Thyroid gland (tissue), 4 donors: ENCODE measurements around the gene CWC22.

ENCODE experiments used
- POLR2A ChIP-seq, 2 donors: fragments of 450-650 bp; IDR thresholded peaks; one replicate each; pipeline ENCODE4 v1.6.1; 2017; ENCODE audit warnings: antibody characterized with exemption in 2 of 2, mild to moderate bottlenecking in 2 of 2, moderate library complexity in 1 of 2
- TF ChIP-seq, protein P1 (sequence below), 6 experiments: fragments of 200-600 bp in 3 of 6; fragments of 450-650 bp in 3 of 6; sonication (generic) in 3 of 6; IDR thresholded peaks; one replicate each; pipeline ENCODE4 v1.5.1; 2016 to 2019; ENCODE audit warnings: antibody characterized with exemption in 6 of 6, mild to moderate bottlenecking in 2 of 6, inconsistent platforms in 1 of 6, moderate library complexity in 1 of 6

DNA sequence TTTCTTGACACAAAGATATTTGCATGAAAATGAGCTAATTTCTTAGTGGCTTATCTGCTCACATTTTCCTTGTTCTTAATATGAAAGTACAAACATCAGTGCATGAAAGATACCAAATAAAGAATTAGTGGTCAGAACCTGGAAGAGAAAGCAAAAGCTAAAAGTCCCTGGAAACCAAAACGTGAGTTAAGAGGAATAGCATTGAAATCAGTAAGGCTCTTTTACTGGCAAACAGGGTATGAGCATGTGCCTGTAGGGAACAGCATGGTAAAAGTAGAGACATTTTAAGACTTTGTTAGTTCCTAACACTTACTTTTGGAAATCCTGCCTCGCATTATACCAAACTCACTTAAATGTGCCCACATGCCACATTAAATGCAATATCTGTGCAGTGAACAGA is 31.9 kb upstream of the CWC22 start:
- TF ChIP-seq, protein P1, sequence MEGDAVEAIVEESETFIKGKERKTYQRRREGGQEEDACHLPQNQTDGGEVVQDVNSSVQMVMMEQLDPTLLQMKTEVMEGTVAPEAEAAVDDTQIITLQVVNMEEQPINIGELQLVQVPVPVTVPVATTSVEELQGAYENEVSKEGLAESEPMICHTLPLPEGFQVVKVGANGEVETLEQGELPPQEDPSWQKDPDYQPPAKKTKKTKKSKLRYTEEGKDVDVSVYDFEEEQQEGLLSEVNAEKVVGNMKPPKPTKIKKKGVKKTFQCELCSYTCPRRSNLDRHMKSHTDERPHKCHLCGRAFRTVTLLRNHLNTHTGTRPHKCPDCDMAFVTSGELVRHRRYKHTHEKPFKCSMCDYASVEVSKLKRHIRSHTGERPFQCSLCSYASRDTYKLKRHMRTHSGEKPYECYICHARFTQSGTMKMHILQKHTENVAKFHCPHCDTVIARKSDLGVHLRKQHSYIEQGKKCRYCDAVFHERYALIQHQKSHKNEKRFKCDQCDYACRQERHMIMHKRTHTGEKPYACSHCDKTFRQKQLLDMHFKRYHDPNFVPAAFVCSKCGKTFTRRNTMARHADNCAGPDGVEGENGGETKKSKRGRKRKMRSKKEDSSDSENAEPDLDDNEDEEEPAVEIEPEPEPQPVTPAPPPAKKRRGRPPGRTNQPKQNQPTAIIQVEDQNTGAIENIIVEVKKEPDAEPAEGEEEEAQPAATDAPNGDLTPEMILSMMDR (IDR thresholded peaks at IDR 0.05): no peak
- TF ChIP-seq POLR2A (IDR thresholded peaks at IDR 0.05): no peak
